Measurements from ENCODE around the gene MT1HL1.

MT1HL1 gene

GRCh38 chr1:236966636-236967035 is 37.6 kb downstream of the MT1HL1 start:
- DNase-seq, result no peak

DNA sequence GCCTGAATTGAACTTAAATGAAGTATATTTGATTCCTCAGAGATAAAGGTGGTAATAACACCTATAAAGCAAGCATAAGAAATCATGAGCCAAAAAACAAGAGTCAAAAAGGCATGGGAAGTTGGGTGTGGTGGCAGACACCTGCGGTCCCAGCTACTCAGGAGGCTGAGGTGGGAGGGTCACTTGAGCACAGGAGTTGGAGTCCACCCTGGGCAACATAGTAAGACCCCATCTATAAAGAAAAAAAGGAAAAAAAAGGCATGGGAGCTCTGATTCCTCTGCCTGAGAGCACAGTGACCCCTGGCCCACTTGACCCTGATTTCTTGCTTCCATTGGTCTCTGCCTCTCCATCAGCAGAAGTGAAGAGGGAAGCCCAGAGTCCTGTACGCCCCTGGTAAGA is 40.3 kb downstream of the MT1HL1 start:
- no peak for DNase-seq

- no peak for DNase-seq
These were observed 45.1 kb downstream of the MT1HL1 start for GRCh38 chr1:236959112-236959511.

DNA sequence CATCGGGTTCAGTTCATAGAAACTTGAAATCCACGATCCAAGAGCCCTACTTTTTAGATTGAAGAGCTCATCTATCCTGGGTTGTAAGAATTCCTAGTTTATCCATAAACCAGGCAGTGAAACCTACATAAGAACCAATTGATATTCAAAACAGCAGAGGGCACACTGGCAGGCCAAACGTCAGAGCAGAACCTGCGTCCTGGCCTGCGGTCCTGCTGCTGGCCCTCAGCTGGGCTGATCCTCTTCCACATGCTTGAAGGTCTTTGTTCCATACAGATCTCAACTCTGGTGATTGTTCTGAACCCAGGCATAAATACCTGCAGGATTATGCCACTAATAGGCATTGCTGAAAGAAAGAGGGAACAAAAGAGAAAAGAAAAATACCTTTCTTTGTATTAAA is 47.0 kb downstream of the MT1HL1 start:
- DNase-seq, result no peak
